Stimulated activated CD4-positive, alpha-beta T cell treated with anti-CD3 and anti-CD28 coated beads, Interleukin-2, amount 100 ng/mL, for 24 hours (primary cell): ENCODE measurements around the gene ZNF277.
A peak's percentile ranks its signal among the peaks of the same experiment; 100 is the strongest.

Experiments
- DNase-seq, 2 donors: peaks; one replicate each; pipeline ENCODE4 v3.0.0-alpha.2; 2020

ZNF277 gene

GRCh38 chr7:112185005-112185834, 21.3 kb upstream of the ZNF277 start:
- DNase-seq: no peak

- DNase-seq: no peak
Observed at GRCh38 chr7:112186300-112186699, 20.2 kb upstream of the ZNF277 start.

GRCh38 chr7:112188257-112188656, 18.2 kb upstream of the ZNF277 start:
- DNase-seq: no peak

- DNase-seq: no peak
Observed at GRCh38 chr7:112189691-112190090, 16.8 kb upstream of the ZNF277 start.

- DNase-seq: no peak
Observed at GRCh38 chr7:112190120-112190519, 16.4 kb upstream of the ZNF277 start.

- no peak for DNase-seq
Observed at GRCh38 chr7:112192236-112193154, 14.0 kb upstream of the ZNF277 start.

- DNase-seq: no peak
Observed at GRCh38 chr7:112193915-112194502, 12.5 kb upstream of the ZNF277 start.

GRCh38 chr7:112195717-112196116, 10.8 kb upstream of the ZNF277 start:
- no peak for DNase-seq

- DNase-seq: no peak
Observed at GRCh38 chr7:112197322-112197721, 9.2 kb upstream of the ZNF277 start.

GRCh38 chr7:112199035-112199655, 7.3 kb upstream of the ZNF277 start:
- DNase-seq: no peak

GRCh38 chr7:112199672-112200071, 6.8 kb upstream of the ZNF277 start:
- DNase-seq: no peak

GRCh38 chr7:112201411-112201810, 5.1 kb upstream of the ZNF277 start:
- DNase-seq: no peak

GRCh38 chr7:112201839-112202238, 4.7 kb upstream of the ZNF277 start:
- DNase-seq: no peak

- peak in 1 of 2 donors; percentile 17 for DNase-seq
Observed at GRCh38 chr7:112202816-112203215, 3.7 kb upstream of the ZNF277 start.

GRCh38 chr7:112203365-112203739, 3.1 kb upstream of the ZNF277 start:
- no peak for DNase-seq

- no peak for DNase-seq
Observed at GRCh38 chr7:112204499-112205342, 1.8 kb upstream of the ZNF277 start.

GRCh38 chr7:112205343-112206237, 905 bp upstream of the ZNF277 start:
- peak; percentile 40 to 42 for DNase-seq

- peak in 1 of 2 donors; percentile 21 for DNase-seq
Observed at GRCh38 chr7:112206991-112207592, 597 bp downstream of the ZNF277 start.

- no peak for DNase-seq
Observed at GRCh38 chr7:112207765-112208164, 1.3 kb downstream of the ZNF277 start.

GRCh38 chr7:112211348-112211907, 4.9 kb downstream of the ZNF277 start:
- no peak for DNase-seq
